GM19023 (cell line): ENCODE results near the gene ATG14.
A peak's percentile ranks its signal among the peaks of the same experiment; 100 is the strongest.
"Not testable (repeated sequence)": the region's sequence is repeated elsewhere in the genome, so short reads cannot be mapped to it uniquely, and the experiment has no call there.

ENCODE experiments used
- ATAC-seq: cut with Tn5 transposase; IDR thresholded peaks from one replicate; pipeline ENCODE4 v1.9.1; 2021; ENCODE audit warnings: mild to moderate bottlenecking, moderate library complexity; ENCODE audit not compliant: unreplicated experiment

ATG14 gene

DNA sequence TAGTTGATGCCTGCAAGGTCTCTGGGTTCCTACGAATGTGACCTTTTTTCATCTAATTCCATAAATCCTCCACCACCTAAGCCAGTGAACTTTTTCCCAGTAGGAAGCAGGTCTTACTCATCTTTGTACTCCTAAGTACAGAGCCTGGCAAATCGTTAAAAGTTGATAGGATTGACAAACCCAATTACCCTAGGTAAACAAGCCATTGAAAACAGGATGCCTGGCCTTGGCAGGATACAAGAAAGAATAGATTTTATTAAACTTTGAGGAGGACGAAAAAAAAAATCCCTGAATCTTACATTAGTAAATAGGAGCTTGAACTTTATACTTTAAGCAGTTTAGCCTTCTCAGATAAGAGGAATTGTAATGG, 23.2 kb upstream of the ATG14 start:
- ATAC-seq: no peak

DNA sequence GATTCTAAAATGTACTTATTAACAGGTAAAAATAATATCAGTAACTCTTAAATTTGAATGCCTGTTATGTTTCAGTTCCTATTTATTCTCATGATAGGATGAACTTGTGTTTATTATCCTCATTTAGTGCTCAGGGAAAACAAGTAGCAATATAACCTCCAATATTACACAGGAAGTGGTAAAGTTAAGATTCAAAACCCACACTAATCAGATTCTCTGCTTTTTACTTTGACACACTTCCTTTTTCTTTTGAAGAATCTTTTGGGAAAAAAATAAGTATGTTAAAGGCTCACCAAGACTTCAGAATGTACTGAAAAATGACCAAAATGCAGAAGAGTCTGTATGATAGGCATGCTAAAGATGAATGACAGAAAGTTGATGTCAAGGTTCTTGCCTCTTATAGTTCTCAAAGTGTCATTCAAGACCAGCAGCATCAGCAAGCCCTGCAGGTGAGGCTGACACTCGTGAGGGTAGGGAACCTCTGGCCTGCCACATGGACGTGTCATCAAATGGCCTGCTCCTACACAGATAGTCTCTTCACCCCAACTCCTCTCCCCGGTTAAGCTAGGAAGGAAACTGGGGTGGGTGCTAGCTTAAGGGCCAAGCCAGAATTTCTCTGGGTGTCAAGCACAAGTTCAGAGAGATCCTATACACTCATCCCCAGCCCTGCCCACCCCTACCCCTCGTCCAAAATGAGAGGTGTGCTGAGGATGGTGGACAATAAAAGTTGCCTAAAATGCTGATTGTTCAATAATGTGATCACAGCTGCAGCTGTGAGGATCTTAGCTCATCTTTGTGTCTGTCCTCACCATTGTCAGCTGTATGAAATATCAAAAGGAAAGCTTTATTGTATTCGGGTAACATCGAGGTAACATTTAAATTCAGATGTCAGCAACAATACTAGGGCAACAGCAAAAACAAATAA, 22.5 kb upstream of the ATG14 start:
- ATAC-seq: no peak

DNA sequence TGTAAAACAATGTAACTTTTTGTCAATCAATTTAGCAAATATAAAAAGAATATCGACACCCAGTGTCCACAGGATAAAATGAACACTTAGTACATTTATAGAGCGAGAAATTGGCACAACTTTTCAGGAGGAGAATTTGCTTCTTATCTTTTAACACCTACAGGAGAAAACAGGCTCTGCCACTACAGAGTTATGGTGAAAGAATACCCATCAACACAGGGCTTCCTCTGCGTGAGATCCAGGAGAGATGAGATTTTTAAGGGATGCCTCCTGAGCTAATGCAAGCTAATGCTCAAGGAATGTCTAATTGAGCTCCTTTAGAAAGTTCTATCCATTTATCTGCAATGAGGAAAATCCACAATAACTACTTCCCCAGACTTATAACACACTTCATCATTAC, 21.0 kb upstream of the ATG14 start:
- ATAC-seq: no peak

DNA sequence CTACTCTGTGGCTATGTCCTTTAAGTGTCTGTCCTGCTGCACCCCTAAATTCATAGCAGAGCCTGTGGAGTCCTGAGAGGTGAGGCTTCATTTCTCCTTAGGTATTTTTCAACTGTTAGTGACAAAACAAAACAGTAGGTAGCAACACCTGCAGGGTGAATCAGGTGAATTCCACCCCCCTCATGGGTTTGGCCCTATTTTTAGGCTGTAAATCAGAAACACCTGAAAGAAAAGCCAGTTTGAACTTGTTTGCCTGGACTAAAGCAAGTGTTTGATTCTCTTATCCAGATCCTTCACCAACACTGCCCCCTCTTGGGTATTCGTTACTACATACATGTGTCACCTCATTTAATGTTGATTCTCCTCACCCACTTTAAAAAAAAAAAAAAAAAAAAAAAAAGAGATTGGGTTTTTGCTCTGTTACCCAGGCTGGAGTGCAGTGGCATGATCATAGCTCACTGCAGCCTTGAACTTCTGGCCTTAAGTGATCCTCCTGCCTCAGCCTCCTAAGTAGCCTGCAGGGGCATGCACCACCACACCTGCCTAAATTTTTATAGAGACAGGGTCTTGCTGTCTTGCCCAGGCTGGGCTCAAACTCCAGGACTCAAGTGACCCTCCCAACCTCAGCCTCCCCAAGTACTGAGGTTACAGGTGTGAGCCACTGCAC, 18.5 kb upstream of the ATG14 start:
- ATAC-seq: peak; percentile 58

DNA sequence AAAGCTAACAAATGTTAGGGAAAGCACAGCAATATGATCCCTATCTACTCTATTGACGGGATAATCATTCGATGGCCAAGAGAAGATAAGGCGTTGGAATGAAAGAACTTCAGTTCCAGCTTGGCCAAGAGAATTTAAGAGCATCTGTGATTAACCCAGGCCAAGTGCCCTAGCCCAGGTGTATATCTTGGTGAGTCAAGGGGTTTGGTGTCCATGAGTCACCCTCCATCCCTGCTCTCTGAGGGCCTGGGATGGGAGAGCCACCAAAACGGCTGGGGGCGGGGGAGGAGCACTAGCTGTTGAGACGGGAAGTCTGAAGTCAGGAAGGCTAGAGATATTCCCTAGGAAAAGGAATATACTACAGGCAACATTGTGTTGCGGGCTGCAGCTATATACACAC, 15.8 kb upstream of the ATG14 start:
- no peak for ATAC-seq

DNA sequence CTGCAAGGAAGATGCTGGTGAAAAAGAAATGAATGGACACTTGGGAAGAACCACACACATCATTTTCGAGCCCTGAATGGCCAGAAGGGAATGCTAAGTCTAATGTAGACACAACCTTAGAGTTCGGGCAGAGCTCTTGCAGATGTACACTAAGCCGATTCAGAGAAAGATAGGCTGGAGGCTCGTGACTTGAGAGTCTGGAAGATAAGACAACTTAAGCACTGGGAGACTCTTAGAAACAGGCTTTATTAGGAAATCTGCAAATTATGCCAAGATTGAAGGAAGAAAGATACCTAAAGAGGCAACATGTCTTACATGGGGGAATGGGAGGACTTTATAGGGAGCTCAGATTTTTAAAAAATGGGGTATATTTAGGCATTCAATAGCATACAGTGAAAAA, 15.3 kb upstream of the ATG14 start:
- ATAC-seq: no peak

DNA sequence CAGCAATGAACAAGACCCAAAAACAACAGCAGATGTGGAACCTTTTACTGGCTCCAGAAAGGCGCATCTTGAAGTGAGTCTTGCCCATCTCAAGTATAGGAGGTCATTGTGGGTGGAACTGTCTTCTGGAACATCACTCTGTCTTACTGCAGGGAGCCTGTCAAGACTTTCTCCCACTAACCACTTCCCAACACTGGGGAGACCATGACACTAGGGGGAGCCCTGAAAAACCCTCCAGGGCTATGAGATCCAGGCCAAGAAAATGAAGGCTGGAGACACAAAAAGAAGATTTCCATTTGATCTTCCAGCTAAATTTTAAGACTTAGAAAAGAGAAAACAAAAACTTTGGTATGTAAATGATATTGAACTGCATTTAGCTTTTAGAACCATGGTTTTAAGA, 13.5 kb upstream of the ATG14 start:
- ATAC-seq: no peak

DNA sequence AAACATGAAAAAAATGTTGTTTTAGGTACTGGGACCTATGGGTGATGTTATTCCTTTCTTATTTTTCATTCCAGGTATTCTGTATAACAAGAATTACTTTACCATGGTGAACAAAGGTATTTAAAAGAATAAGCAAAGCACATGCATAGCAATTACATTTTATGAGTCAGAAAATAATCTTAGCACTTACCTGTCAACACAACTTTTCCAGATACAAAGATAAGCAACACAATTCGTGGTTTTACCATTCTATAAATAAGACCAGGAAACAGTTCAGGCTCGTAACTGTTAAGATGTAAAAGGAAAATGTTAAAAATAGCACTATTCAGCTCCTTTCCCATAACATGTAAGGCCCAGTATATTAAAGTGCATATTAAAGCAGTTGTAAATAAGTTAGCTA, 12.3 kb upstream of the ATG14 start:
- ATAC-seq: no peak

DNA sequence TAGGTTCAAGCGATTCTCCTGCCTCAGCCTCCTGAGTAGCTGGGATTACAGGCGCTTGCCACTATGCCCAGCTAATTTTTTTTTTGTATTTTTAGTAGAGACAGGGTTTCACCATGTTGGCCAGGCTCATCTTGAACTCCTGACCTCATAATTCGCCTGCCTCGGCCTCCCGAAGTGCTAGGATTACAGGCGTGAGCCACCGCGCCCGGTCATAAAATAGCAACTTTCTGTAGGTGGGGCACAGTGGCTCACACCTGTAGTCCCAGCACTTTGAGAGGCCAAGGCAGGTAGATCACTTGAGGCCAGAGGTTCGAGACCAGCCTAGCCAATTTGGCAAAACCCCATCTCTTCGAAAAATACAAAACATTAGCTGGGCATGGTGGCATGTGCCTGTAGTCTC, 10.7 kb upstream of the ATG14 start:
- ATAC-seq: not testable (repeated sequence)

DNA sequence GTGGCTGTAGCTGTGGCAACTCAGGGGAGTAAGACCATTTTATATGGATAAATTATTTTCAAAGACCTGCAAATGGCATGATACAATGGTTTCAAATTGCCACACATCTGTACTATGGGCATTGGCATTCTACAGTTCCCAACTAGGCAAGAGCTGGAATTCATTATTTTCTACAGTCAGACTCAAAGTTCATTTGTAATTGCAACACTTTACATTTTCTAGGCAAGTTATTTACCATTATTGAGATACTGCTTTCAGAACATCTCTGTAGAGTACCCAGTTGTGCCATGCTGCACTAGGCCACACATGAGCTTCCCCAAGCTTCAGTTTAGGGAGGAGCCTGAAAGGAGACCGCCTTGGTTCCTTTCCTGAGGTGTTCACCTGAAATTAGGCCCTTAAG, 8.0 kb upstream of the ATG14 start:
- no peak for ATAC-seq

DNA sequence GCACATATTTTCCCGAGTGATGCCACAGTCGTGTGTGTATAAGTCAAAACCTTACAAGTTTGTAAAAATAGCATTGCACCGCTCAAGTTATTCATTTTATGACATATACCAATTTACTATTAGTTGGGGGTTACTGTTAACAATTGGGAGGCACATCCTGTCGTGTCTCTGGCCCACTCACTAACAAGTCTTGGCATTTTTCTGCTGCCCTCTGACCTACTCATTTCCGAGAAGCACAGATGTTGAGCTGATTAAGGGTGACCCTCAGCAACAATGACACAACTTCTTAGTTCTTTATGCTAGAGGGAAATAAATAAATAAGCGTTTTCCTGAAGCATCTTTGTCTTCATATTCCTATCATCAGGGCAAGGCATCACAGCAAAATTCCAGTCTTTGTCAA, 6.8 kb upstream of the ATG14 start:
- no peak for ATAC-seq

DNA sequence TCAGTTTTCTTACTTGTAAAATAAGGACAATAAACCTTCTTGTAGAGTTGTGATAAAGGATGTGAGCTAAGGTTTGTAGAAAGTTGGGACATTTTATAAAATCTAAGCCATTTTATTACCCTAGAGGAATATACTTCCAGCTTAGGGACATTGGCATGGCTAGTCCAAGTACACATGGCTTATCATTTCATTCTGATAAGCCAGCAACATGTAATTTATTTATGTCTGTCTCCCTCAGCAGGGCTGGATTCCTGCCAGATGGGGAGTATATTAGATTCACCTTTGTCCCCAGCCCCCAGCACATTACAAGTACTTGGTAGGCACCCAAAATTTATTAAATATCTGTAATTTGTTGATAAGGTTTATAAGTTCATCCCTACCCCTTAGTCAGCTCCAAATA, 6.3 kb upstream of the ATG14 start:
- no peak for ATAC-seq

DNA sequence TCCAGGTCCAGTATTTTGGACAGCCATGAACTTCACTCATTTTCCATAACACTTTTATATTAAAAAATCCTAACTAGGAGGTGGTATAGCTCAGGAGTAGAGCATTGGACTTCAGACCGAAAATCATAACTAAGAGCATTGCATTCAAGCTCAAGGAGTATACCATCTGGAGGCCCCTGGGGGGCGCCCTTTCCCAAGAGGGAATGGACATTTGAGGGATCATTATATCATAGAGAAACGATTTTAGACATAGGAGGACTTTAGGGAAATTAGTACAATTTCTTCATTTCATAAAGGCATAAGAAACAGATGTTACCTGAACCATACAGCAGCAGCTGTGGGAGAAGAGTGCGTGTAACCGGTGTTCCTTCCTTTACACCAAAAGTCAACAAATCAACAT, 5.2 kb upstream of the ATG14 start:
- ATAC-seq: no peak

DNA sequence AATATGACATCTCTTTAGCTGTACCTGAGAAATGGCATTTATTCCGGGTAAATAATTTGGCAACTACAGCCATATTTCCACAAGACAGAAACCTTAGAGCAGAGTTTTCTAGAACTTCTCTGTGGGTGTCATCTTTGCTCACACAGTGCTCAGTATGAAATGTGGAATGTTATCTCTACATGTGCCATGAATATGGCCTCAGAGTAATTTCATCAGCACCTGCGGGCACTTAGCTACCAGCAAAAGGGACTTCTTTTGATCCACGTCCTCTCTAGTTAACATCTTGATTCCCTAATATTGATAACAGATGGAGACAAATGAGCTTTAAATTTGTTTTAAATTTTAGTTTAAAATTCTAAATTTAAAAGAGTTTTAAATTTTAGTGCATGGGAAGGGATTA, 2.9 kb upstream of the ATG14 start:
- no peak for ATAC-seq

DNA sequence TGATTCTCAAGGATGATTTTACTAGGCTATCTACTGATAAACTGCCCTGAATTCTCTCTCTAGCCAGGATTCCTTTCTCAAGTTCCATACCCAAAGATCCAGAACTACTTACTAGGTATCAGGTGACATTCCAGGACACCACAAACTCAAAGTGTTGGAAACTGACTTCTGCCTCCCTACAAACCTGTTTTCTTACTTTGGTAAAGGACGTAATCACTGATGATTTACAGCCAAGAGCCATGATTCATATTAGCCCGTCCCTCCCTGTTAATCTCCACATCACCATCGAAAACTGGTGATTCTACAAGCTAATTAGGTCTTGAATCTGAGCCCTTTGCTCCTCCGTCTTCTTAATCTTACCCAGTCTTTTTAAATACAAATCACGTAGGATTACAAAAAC, 1.0 kb upstream of the ATG14 start:
- no peak for ATAC-seq

DNA sequence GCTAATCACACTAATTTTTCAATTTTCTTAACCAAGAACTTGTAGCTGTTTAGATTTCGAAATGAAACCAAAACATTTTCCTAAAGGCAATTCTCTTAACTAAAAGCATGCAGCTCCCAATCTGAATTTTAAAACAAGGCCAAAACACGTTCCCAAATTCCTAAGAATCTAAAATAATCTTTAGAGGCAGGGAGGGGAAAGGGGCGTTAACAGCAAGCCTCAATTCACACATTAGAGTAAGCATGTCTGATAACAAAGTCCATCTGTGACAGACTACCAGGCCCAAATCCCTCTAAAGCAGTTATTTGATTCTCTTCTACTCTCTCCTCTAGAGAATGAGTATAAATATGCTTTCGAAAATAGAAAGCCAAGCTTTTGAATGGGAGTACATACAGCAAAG, 754 bp downstream of the ATG14 start:
- no peak for ATAC-seq

DNA sequence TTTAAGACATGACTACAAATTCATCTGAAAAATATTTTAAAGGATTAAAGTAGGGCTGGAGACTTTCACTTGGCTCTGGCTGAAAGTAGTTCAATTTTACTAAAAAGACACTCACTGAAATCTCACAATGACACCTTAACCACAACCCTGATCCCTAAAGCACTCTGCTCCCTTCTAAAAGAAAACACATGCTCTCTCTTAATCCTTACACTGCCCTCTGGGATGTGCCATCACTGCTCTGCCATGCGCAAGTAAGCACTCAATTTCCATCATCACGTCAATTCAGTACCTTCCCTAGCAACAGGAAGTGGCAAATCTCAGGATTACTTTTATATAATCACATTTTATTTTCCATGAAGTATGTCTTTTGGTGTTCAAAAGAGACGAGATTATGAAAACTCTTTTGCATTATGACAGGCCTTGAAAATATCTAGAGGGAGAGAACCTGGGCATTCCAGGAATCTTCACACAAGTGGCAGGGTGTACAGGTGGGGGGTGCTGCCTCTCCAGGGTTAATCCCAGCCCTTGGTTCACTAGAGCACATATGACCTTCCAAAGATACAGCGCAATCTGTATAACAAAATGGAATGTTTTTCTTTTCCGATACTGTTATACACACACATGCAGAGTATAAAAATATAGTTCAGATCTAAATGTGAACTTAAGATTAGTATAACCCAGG, 7.3 kb downstream of the ATG14 start:
- no peak for ATAC-seq

DNA sequence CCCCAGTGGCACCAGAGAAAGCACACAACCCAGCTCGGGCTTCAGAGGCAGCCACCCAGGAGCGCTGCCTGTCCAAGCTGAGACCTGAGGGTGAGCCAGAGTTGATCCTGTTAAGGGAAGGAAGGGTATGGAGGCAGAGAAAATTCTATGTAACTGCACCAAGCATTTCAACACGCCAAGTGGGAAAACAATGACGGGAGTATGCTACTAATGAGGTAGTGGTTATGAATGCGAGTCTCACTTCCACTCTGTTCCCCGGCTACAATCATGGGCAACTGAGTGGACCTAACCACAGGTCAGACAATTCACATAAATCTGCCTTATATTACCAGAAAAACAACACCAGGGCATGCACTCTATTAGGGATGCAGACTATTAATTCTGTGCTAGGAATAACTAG, 9.9 kb downstream of the ATG14 start:
- no peak for ATAC-seq

DNA sequence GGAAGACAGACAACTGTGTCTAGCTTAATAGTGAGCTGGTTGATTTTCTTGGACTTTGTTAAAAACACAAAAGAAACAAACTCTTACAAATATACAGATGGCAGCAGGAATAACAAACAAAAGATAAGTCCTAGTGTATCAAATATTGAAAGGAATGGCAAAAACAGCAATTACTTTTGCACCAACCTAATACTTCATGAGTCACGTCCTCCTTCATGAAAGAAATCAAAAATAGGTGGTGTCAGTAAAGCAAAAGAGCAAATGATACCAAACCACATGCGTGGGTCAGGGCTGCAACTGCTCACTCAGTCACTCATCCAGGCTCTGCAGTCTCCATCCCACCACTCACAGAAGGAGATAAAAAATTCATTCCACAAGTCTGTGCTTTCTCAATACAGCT, 11.8 kb downstream of the ATG14 start:
- no peak for ATAC-seq

DNA sequence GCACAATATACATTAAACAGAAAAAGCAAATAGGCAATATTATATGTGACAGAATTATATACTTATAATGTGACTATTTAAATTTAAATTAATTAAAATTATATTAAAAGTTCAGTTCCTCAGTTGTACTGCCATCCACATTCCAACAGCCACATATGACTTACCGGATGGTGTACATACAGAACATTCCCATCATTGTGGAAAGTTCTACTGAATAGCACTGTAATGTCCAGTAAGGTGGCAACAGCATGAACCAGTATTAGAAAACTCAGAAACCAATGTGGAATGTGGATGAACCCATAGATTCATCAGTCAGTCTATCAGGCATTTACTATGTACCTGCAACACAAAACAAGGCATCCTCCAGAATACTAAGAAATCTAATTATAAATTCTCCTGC, 12.4 kb downstream of the ATG14 start:
- no peak for ATAC-seq

DNA sequence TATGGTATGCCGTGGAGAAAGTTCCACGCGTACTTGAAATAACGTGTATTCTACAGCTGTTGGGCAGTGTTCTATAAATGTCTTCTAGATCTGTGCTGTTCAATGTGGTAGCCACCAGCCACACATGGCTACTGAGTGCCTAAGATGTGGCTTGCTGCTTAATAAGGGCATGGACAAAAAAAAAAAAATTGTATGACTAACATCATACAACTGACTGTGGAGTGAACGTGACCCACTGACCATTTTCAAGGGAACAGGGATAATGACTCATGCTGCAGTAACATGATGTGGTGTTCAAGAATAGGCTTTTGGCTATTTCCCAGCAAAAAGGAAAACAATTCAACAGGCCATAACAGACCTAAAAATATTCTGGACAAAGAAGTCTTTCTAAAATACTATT, 13.0 kb downstream of the ATG14 start:
- no peak for ATAC-seq

DNA sequence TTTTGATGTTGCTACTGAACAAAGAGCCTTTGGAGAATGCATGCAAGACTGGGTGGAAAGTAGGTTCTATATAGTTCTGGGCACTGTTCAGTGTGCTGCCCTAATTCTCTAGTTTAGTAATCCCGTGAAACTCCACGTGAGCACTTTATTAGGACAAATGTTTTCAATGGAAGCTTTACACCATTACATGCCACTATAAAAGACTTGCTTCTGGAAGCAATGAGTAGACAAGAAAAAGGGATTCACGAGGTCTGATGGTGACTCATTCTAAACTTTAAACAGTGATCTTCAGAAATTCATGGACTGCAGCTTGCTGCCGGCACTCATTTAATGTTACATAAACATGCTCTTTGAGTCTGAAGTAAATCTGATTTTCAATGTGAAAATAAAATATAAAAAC, 22.3 kb downstream of the ATG14 start:
- ATAC-seq: no peak
